GM18951 (cell line): Measurements from ENCODE around the gene COL6A1.

Experiments
- POLR2A ChIP-seq: IDR thresholded peaks from 4 replicates; pipeline ENCODE4 v1.6.1; 2011; ENCODE audit warnings: mild to moderate bottlenecking; ENCODE audit not compliant: insufficient read length, insufficient read depth; ENCODE audit errors: extremely low read depth
- in situ Hi-C: fragments of 300-500 bp; cut with MboI; formaldehyde crosslinking; loops from one replicate; pipeline ENCODE4 v1.12.0; 2022; ENCODE audit warnings: low sequenced_read_pairs, mixed read lengths, inconsistent platforms; ENCODE audit not compliant: unreplicated experiment

Gene COL6A1

DNA sequence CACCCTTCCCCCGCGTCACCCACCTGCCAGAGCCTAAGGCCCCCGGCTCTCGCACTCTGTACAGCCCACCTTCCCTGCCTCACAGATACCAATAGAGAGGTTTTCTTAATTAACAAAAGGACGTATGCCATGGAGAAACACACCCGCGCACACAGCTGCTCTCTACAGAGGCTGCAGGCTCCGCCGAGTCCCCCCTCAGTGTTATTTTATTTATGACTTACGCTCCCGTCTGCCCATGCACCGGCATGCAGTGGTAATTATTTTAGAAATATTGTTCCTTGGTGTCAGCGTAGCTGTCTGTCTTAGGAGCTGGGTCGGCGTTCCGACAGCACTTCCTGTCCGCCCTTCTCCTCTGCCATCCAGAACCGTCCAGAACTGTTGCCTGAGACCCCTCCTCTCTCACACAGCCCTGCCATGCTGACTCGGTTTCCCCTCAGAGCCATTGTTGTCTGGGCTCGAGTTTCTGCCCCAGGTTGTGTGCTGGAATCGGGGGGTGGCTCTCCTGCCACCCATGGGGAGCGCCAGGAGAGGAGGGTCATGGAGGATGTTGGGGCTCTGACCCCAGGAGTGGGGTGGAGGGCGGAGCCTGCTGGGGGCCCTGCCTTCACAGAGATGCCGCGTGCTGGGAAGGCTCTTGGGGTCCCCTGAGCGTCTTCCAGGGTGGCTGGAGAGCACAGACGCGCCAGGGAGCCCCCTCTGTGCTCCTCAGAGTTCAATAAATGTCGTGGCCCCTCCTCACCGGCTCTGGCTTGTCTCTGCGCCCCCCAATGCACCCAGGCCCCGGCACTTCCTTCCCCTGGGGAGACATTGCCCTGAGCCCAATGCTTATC, 39.6 kb upstream of the COL6A1 start:
- in situ Hi-C loops = no loop called here
- TF ChIP-seq POLR2A = no peak

DNA sequence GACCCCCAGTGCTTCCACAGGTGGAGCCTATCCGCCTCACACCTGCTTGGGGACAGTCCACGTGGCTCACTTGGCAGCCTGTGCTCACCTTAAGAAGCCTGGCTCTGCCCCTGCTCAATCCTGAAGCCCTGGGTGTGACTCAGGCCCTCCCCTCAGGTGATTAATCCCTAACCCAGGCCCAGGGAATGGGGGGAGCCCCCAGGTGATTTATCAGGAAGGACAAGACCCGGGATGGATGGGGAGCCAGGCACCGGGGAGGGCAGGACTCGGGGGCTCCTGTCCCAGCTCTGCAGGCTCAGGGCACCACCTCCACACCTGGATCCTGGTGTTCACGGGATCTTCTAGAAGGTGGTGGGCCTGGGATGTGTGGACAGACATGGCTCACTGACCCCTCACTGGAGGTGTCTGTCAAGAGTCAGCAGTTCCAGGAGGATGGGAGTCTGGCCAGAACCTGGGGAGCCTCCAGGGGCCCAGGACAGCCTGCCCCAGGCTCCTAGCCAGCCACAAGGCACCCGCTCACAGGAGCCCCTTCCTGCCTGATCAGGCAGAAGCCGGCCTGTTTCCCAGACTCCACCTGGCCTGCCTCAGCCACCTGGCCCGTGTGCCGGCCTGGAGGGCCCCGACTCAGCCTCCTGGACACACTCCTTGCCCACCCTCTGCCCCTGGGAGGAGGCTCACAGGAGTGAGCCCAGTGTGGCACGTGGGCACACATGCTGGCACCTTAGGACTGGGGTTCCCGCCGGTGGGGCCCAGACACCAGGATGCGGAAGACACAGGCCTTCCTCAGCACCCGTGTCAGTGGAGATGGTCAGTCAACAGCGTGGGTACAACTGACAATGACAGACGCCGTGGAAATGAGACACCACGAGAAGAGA, 38.6 kb upstream of the COL6A1 start:
- TF ChIP-seq POLR2A = no peak
- in situ Hi-C loops = no loop called here

DNA sequence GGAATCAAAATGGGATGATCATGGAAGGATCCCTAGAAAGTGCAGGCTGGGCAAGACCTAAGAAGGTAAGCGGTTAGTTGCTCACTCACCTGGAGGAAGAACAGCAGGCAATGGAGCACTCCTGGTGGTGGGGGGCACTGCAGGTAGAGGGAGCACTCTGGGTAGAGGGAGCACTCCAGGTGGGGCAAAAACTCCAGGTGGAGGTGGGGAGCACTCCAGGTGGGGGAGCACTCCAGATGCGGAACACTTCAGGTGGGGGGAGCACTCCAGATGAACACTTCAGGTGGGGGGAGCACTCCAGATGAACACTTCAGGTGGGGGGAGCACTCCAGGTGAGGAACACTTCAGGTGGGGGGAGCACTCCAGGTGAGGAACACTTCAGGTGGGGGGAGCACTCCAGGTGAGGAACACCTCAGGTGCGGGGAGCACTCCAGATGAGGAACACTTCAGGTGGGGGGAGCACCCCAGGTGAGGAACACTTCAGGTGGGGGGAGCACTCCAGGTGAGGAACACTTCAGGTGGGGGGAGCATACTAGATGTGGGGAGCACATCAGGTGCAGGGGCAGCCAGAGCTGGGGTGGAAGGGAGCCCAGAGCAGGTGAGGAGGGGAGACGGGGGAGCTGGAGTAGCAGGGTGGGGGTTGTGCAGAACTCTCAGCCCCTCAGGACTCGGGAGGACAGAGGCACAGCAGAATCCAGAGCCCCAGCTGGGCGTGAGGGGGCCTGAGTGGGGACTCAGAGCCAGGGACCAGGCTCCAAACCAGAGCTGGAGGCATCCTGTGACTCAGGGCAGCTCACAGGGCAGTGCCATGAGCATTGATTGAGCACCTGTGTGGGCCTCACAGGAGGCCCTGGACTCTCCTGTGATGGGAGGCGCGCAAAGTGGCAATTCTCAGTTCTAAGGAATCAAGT, 37.7 kb upstream of the COL6A1 start:
- in situ Hi-C loops = no loop called here
- TF ChIP-seq POLR2A = no peak

DNA sequence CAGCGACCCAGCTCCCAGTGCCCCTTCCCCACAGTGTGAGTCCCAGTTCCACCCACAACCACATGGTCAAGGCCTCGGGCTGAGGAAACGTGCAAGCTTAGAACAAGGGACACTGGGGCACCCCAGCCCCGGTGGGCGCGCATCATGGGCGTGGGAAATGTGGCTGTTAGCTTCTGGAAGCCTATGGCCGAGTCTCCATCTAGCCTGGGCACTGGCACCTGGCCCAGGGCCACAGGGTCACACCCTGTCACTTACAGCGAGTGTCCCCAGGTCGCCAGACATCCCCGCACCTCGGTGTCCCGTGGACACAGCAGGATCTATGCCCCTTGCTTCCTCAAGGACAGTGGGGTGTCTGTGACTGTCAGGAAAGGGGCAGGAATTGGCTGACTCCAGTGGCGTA, 37.0 kb upstream of the COL6A1 start:
- no peak for TF ChIP-seq POLR2A
- in situ Hi-C loops = no loop called here

DNA sequence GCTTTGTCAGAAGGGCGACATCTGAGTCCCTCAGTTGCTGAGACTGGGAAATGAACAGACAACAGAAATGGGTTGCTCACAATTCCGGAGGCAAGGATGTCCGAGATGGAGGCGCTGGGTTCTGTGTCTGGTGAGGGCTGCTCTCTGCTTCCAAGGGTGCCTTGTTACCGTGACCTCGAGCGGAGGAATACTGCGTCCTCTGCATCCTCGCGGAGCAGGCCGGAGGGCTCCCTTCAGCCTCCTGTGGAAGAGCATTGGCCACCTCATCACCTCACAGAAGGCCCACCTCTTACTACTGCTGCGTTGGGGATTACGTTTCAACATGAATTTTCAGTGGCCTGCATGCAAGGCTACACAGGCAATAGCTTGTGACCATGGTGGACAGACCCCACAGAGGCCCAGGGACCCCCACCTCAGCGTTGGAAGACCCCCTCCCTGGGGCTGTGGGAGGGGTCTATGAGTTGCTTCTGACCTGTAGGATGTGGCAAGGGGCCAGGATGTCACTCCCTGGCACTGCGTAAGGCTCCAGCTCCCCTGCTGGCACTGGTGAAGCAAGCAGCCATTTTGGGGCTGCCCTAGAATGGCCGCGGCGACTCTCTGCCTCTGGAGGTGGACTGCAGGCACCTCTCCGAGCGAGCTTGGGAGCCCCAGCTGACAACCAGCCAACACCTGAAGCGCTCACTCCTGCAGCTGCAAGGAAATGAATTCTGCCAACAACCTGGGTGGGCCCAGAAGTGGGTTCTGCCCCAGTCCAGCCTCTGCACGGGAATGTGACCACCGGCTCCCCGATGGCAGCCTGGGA, 36.3 kb upstream of the COL6A1 start:
- no peak for TF ChIP-seq POLR2A
- in situ Hi-C loops = no loop called here

DNA sequence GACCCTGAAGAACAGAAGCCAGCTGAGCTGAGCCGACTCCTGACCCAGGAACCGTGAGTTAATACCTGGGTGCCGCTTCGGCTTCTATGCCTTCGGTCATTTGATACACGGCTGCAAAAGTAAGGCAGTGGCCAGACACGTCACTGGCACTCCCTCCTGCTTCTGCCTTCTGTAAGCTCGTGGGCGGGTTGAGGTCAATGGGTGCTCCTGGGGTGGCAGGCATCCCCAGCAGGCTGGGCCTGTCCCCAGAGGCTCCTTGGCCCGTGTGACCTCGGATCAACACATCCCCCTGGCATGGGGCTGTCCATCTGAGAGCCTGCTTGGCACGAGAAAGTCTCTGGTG, 35.7 kb upstream of the COL6A1 start:
- TF ChIP-seq POLR2A = no peak
- in situ Hi-C loops = no loop called here

DNA sequence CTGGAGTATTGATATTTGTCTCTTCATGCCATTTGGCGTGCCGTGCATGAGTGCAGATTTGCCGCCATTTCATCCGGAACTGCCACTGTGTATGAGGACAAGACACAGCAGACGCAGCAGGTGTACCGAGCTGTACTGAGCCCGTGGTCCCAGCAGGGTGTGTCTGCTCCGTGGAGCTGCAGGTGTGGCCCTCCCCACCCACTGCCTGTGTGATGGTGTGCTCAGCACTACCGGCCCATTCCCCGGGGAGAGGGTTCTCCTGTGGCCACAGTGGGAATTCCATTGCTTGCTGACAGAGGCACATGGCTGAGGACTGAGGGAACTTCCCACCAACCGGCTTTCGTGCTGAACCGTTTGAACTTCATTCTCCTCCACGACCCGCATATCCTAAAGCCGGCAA, 34.3 kb upstream of the COL6A1 start:
- no peak for TF ChIP-seq POLR2A
- in situ Hi-C loops = no loop called here

DNA sequence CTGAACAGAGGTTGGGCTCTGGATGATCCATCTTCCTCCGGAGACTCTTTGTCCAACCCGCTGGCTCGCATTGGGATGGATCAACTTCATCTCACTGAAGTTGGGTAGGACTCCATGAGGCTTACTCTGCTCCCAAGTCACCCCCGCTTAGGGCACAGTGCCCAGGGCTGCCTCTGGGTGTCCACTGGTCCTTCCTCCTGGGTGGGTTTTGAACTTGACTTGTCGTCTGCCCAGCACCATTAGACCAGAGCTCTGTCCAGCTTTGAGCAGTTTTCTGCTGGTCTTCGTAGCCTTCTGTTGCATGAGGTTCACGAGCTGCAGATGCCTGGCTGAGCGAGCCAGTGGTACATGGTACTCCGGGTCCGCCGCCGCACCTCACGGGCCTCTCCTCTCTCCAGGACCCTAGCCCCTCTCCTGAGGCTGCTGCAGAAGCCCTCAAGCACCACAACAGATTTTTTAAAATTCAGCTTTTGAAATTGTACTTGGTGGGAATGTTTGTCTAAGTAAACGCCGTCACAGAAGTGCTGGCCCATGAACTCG, 33.8 kb upstream of the COL6A1 start:
- TF ChIP-seq POLR2A = no peak
- in situ Hi-C loops = no loop called here

DNA sequence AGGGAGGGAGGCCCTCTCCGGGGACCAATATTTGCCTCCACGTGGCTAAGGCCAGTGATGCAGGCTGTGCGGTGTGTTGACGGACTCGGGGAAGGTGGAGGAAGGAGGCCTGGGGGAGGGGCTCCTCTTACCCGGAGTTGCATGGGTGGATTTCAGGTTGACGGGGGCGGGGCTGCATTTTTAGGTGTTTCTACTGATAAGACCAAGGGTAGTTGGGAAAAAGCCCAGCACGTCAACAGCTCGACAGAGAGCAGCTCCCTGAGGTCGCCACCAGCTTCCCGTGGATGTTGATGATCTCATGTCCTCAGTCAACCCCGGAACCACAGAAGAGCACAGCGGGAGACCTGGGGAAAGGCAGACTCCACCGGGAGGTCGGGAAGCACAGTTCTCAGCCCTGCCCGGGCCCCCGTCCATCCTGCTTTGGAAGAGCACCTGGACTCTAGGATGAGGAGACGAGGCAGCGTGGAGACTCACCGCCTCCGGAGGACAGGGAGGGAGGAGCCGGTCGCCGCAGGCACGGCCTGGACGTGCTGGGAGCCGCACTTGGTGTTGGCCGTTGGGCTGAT, 32.9 kb upstream of the COL6A1 start:
- in situ Hi-C loops = no loop called here
- no peak for TF ChIP-seq POLR2A

DNA sequence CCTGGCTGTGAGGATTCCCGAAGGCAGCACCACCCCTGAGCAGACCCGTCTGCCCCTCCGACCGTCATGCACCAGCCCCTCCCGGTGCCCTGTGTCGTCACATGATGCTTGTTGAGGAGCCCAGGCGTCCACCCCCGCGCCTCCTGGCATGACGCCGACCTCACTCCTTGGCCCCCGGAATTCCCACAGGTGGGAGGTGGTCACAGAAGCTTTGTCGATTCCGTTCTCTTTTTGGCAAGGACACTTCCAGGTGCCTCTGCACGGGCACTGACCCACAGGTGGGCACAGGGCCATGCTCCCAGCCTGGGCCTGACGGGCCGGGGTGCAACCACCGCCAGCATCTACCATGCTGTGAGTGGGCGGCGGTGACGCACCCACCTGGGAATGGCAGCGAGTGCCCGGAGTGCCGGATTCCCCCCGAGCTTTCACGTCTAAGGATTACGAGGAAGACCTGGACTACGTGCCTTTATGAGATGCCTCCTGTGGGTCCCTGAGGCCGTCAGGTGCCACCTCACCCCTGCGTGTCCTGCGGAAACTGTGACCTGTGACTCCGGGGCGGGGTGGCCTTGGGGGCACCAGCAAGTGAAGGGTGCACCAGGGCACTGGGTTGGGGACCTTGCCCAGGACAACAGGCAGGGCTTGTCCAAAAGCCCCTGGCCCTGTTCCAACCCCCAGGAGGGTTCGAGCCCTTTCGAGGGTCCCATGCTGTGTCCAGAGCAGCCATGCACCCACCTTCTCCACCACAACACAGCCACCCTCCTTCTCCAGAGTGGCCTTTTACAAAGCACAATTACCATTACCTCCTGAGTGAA, 31.4 kb upstream of the COL6A1 start:
- no peak for TF ChIP-seq POLR2A
- in situ Hi-C loops = no loop called here
